WTC11 (cell line): ENCODE data around the gene TNS4. TPM values are rescaled to one million over a fixed set of nuclear protein-coding genes. Genes with fewer than 3 reads are reported as not detected.

Experiments used
- ATAC-seq: fragments of 200-7000 bp; cut with Tn5 transposase; 2 replicates; pipeline ENCODE4 v1.10.0; 2021; ENCODE audit warnings: mild to moderate bottlenecking, moderate library complexity
- CTCF ChIA-PET: fragments of 300-600 bp; sonication (Branson Sonifier 250); formaldehyde crosslinking; loops from one replicate; lab custom pipeline; 2021; ENCODE audit warnings: antibody characterized with exemption; lab: Charles Lee
- POLR2A ChIA-PET: fragments of 350-600 bp; sonication (Branson Sonifier 250); formaldehyde crosslinking; loops from one replicate; lab custom pipeline; 2021; ENCODE audit warnings: antibody characterized with exemption; lab: Charles Lee
- DNase-seq: peaks from one replicate; pipeline ENCODE4 v3.0.0; 2021; ENCODE audit warnings: low spot score
- H3K27ac Mint-ChIP-seq: 2 replicates; pipeline ENCODE4 v1.8.0; 2021; ENCODE audit warnings: mixed read lengths
- H3K27me3 Mint-ChIP-seq: 2 replicates; pipeline ENCODE4 v1.8.0; 2021; ENCODE audit warnings: low read depth, mild to moderate bottlenecking, moderate library complexity, mixed read lengths
- H3K36me3 Mint-ChIP-seq: 2 replicates; pipeline ENCODE4 v1.8.0; 2021; ENCODE audit warnings: mixed read lengths
- H3K4me1 Mint-ChIP-seq: 2 replicates; pipeline ENCODE4 v1.8.0; 2022; ENCODE audit warnings: mixed read lengths
- H3K4me3 Mint-ChIP-seq: 2 replicates; pipeline ENCODE4 v1.8.0; 2021; ENCODE audit warnings: mild to moderate bottlenecking, moderate library complexity, mixed read lengths
- H3K9me3 Mint-ChIP-seq: 2 replicates; pipeline ENCODE4 v1.8.0; 2021; ENCODE audit warnings: mixed read lengths
- ATF1 ChIP-seq: sonication (generic); formaldehyde crosslinking; IDR thresholded peaks from 2 replicates; pipeline ENCODE4 v1.8.1; 2023; ENCODE audit warnings: mild to moderate bottlenecking, moderate library complexity, missing genetic modification reagents
- CDX4 ChIP-seq: fragments of 250-450 bp; sonication (Bioruptor Pico); IDR thresholded peaks from 2 replicates; pipeline ENCODE4 v1.9.0; 2021; ENCODE audit warnings: moderate library complexity, mild to moderate bottlenecking, inconsistent platforms, borderline replicate concordance
- CREM ChIP-seq: sonication (generic); formaldehyde crosslinking; IDR thresholded peaks from 2 replicates; pipeline ENCODE4 v1.8.1; 2022; ENCODE audit warnings: mild to moderate bottlenecking, missing genetic modification reagents, moderate library complexity
- EMX1 ChIP-seq: fragments of 250-450 bp; sonication (Bioruptor Pico); IDR thresholded peaks from 2 replicates; pipeline ENCODE4 v1.8.0; 2021; ENCODE audit warnings: mild to moderate bottlenecking
- FOXP1 ChIP-seq: sonication (generic); formaldehyde crosslinking; IDR thresholded peaks from 2 replicates; pipeline ENCODE4 v1.8.0; 2022; ENCODE audit warnings: missing genetic modification reagents, mild to moderate bottlenecking, moderate library complexity, borderline replicate concordance
- GTF2I ChIP-seq: fragments of 250-450 bp; sonication (Bioruptor Pico); conservative IDR thresholded peaks from 2 replicates; pipeline ENCODE4 v1.4.0; 2021; ENCODE audit warnings: mild to moderate bottlenecking
- IRF2 ChIP-seq: sonication (generic); formaldehyde crosslinking; IDR thresholded peaks from 2 replicates; pipeline ENCODE4 v1.8.0; 2022; ENCODE audit warnings: low read depth, missing genetic modification reagents, borderline replicate concordance
- KAT7 ChIP-seq: sonication (generic); formaldehyde crosslinking; IDR thresholded peaks from 2 replicates; pipeline ENCODE4 v1.8.1; 2023; ENCODE audit warnings: missing genetic modification reagents, mild to moderate bottlenecking, borderline replicate concordance
- MYBL2 ChIP-seq: sonication (generic); formaldehyde crosslinking; IDR thresholded peaks from 2 replicates; pipeline ENCODE4 v1.8.1; 2023; ENCODE audit warnings: mild to moderate bottlenecking, moderate library complexity, missing genetic modification reagents
- NFYB ChIP-seq: sonication (generic); formaldehyde crosslinking; conservative IDR thresholded peaks from 2 replicates; pipeline ENCODE4 v1.8.0; 2022; ENCODE audit warnings: low read depth, missing genetic modification reagents
- SMAD4 ChIP-seq: sonication (generic); formaldehyde crosslinking; IDR thresholded peaks from 2 replicates; pipeline ENCODE4 v1.8.0; 2022; ENCODE audit warnings: mild to moderate bottlenecking, missing genetic modification reagents
- SP1 ChIP-seq: sonication (generic); formaldehyde crosslinking; conservative IDR thresholded peaks from 2 replicates; pipeline ENCODE4 v1.8.1; 2022; ENCODE audit warnings: missing genetic modification reagents
- TEAD1 ChIP-seq: sonication (generic); formaldehyde crosslinking; IDR thresholded peaks from 2 replicates; pipeline ENCODE4 v1.8.0; 2022; ENCODE audit warnings: mild to moderate bottlenecking, missing genetic modification reagents
- TP53 ChIP-seq: sonication (generic); formaldehyde crosslinking; IDR thresholded peaks from 2 replicates; pipeline ENCODE4 v1.8.1; 2023; ENCODE audit warnings: mild to moderate bottlenecking, missing genetic modification reagents
- ZMAT4 ChIP-seq: fragments of 250-450 bp; sonication (Bioruptor Pico); IDR thresholded peaks from 2 replicates; pipeline ENCODE4 v1.9.0; 2021; ENCODE audit warnings: mild to moderate bottlenecking
- ZNF232 ChIP-seq: sonication (generic); formaldehyde crosslinking; IDR thresholded peaks from 2 replicates; pipeline ENCODE4 v1.8.0; 2022; ENCODE audit warnings: mild to moderate bottlenecking, missing genetic modification reagents
- ZNF281 ChIP-seq: sonication (generic); formaldehyde crosslinking; IDR thresholded peaks from 2 replicates; pipeline ENCODE4 v1.8.0; 2023; ENCODE audit warnings: mild to moderate bottlenecking, missing genetic modification reagents
- ZNF317 ChIP-seq: sonication (generic); formaldehyde crosslinking; IDR thresholded peaks from 2 replicates; pipeline ENCODE4 v1.8.1; 2023; ENCODE audit warnings: low read depth, mild to moderate bottlenecking, moderate library complexity, missing genetic modification reagents, borderline replicate concordance
- ZSCAN18 ChIP-seq: fragments of 250-450 bp; sonication (Bioruptor Pico); IDR thresholded peaks from 2 replicates; pipeline ENCODE4 v2.1.2; 2022; ENCODE audit warnings: mild to moderate bottlenecking, moderate library complexity
- total RNA-seq: library from RNA; stranded (reverse); gene quantifications from 3 replicates; pipeline ENCODE4 v1.2.3, GENCODE V29; 2021
- TF ChIP-seq, protein P1 (sequence below): sonication (generic); formaldehyde crosslinking; IDR thresholded peaks from 2 replicates; pipeline ENCODE4 v1.8.0; 2022; ENCODE audit warnings: mild to moderate bottlenecking, missing genetic modification reagents
- TF ChIP-seq, protein P2 (sequence below): sonication (generic); formaldehyde crosslinking; IDR thresholded peaks from 2 replicates; pipeline ENCODE4 v1.8.0; 2022; ENCODE audit warnings: mild to moderate bottlenecking, missing genetic modification reagents

The TNS4 gene
- total RNA-seq, 1 experiment from 2014 or later, result 0.87 TPM

DNA sequence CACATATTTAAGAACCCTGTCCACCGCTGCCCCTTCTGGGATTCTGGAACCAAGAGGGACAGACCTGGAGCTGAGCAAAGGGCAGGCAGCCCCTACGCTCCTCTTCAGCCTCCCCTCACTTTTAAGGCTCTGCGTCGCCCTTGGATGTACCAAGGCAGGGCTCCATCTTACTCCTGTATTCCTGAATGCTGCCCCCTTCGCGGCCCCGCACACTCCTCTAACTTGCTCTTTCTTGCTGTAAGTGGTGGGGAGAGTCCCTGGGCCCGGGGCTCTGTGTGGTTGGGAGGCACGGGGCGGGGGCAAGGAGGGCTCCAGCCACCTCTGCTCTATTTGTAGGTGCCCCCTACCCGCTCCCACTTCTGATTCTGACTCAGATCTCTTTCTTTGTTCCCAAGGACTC is 1.2 kb downstream of the TNS4 start (continued):
- TF ChIP-seq, protein P1, sequence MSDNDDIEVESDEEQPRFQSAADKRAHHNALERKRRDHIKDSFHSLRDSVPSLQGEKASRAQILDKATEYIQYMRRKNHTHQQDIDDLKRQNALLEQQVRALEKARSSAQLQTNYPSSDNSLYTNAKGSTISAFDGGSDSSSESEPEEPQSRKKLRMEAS (CRISPR knock-in tag), result no peak
- no peak for TF ChIP-seq ZMAT4
- no peak for TF ChIP-seq SMAD4 (CRISPR knock-in tag)
- no peak for TF ChIP-seq FOXP1 (CRISPR knock-in tag)
- no peak for TF ChIP-seq ZSCAN18 (CRISPR knock-in tag)
- TF ChIP-seq IRF2, result no peak
- TF ChIP-seq, all 79 proteins: peak for 0

DNA sequence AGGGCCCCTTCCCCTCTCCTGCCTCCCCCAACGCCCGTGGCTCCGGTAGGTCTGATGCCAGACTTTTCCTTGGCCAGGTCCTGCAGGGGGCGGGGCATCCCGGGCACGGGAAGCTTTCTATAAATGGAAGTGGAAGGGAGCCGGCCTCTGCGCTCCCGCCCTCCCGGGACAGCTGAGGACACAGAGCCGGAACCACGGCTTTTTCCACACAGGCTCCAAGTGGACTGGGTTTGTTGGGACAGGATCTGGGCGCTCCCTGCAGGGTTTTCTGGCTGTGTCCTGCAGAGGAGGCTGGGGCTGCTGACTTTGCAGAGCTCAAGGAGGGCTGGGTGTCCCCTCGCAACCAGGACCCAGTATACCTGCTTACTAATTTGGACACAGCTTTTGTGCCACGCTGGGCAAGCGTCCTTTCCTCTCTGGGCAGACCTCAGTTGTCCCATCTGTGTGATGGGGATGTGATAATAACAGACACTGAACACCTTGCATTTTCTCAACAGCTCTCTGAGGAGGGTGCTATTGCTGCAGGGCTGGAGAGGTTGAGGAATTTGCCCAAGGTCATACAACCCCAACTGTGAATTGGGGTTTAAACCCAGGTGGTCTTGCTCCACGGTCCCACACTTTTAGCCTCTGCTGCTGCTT is 1.8 kb downstream of the TNS4 start:
- H3K4me1 Mint-ChIP-seq, result peaks cover 43% of the 10 kb centered on the region
- POLR2A ChIA-PET, result interaction anchor here (1.0 to 2.3 kb wide), 4 partner anchors 9 to 33 kb away, joined by 3 to 10 read pairs (median 4); no protein-coding TSS in a partner anchor
- no peak for TF ChIP-seq CREM (CRISPR knock-in tag)
- TF ChIP-seq SP1 (CRISPR knock-in tag), result 0 out of 2 replicates have a peak, but pooled peaks have one; percentile 42
- no peak for TF ChIP-seq TEAD1
- no peak for TF ChIP-seq ZNF317 (CRISPR knock-in tag)
- no peak for TF ChIP-seq ATF1 (CRISPR knock-in tag)
- TF ChIP-seq, protein P1 (CRISPR knock-in tag), result 0 out of 2 replicates have a peak, but pooled peaks have one; percentile 20
- no peak for TF ChIP-seq EMX1 (CRISPR knock-in tag)
- no peak for TF ChIP-seq CDX4
- no peak for TF ChIP-seq TP53
- TF ChIP-seq, protein P2, sequence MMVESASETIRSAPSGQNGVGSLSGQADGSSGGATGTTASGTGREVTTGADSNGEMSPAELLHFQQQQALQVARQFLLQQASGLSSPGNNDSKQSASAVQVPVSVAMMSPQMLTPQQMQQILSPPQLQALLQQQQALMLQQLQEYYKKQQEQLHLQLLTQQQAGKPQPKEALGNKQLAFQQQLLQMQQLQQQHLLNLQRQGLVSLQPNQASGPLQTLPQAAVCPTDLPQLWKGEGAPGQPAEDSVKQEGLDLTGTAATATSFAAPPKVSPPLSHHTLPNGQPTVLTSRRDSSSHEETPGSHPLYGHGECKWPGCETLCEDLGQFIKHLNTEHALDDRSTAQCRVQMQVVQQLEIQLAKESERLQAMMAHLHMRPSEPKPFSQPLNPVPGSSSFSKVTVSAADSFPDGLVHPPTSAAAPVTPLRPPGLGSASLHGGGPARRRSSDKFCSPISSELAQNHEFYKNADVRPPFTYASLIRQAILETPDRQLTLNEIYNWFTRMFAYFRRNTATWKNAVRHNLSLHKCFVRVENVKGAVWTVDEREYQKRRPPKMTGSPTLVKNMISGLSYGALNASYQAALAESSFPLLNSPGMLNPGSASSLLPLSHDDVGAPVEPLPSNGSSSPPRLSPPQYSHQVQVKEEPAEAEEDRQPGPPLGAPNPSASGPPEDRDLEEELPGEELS (CRISPR knock-in tag), result no peak
- no peak for TF ChIP-seq KAT7
- TF ChIP-seq GTF2I (CRISPR knock-in tag), result peak; percentile 44; the same call in 1 of the 2 replicates
- TF ChIP-seq ZNF232 (CRISPR knock-in tag), result no peak
- no peak for TF ChIP-seq ZNF281
- no peak for TF ChIP-seq NFYB (CRISPR knock-in tag)
- TF ChIP-seq FOXP1 (CRISPR knock-in tag), result peak; percentile 38; the same call in 1 of the 2 replicates
- TF ChIP-seq ZMAT4, result no peak
- TF ChIP-seq MYBL2 (CRISPR knock-in tag), result no peak
- peaks cover 7% of the 10 kb centered on the region for H3K9me3 Mint-ChIP-seq
- no peaks in the 10 kb centered on the region; the same call in 1 of the 2 replicates for H3K27me3 Mint-ChIP-seq
- no peaks in the 10 kb centered on the region for H3K36me3 Mint-ChIP-seq
- CTCF ChIA-PET, result interaction anchor here (0.6 to 8.1 kb wide), 22 partner anchors 9 to 1211 kb away, joined by 3 to 74 read pairs (median 4); partner anchors contain the start of gene WIPF2
- DNase-seq (peak; percentile 87), ATAC-seq (peak; percentile 91)
- H3K27ac Mint-ChIP-seq, result peak overlapping the region; percentile 95
- peak overlapping the region; percentile 54 for H3K4me3 Mint-ChIP-seq
